Astrocyte of the hippocampus (primary cell): ENCODE results near the gene MYO1D.

Experiments
- DNase-seq: peaks from one replicate; pipeline ENCODE4 v3.0.0; 2011; ENCODE audit warnings: low read depth, low spot score

MYO1D gene

DNA sequence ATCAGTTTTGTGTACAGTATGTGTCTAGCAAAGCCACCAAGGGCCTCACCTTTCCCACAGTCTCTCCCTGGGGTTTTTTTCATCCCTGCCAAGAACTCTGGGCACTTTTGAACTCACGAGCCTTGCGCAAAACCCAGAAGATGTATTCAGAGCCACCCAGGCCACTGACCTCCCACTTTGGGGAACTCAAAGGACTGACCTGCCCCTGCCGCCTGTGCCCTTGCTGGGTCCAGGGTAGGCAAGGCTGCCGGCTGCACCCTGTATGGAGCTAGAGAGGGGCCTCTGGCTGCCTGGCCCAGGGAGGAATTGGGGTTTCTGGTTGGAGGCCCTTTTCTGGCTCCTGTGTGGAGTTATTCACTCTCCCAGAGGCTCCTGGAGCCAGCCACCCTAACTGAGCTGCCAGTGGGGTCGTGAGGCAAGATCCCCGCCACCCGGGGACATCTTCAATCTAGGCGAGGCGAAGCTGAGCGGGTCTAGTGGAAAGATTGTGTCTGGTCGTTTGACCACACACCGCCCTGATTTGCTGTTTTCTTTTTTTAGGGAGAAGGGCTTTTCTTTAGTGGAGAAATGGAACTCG lies 388.2 kb downstream of the MYO1D start:
- no peak for DNase-seq

DNA sequence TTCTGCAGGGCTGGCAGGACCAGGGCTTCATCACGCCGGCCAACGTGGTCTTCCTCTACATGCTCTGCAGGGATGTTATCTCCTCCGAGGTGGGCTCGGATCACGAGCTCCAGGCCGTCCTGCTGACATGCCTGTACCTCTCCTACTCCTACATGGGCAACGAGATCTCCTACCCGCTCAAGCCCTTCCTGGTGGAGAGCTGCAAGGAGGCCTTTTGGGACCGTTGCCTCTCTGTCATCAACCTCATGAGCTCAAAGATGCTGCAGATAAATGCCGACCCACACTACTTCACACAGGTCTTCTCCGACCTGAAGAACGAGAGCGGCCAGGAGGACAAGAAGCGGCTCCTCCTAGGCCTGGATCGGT lies 388.8 kb downstream of the MYO1D start:
- no peak for DNase-seq

DNA sequence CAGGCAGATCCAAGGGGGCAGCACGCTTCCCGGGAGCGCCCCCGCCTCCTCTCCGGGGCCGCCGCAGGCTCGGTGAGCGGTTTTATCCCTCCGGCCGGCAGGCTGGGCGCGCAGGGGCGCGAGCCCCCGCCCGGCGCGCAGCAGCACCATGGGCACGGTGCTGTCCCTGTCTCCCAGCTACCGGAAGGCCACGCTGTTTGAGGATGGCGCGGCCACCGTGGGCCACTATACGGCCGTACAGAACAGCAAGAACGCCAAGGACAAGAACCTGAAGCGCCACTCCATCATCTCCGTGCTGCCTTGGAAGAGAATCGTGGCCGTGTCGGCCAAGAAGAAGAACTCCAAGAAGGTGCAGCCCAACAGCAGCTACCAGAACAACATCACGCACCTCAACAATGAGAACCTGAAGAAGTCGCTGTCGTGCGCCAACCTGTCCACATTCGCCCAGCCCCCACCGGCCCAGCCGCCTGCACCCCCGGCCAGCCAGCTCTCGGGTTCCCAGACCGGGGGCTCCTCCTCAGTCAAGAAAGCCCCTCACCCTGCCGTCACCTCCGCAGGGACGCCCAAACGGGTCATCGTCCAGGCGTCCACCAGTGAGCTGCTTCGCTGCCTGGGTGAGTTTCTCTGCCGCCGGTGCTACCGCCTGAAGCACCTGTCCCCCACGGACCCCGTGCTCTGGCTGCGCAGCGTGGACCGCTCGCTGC lies 389.3 kb downstream of the MYO1D start:
- peak; percentile 52 for DNase-seq

DNA sequence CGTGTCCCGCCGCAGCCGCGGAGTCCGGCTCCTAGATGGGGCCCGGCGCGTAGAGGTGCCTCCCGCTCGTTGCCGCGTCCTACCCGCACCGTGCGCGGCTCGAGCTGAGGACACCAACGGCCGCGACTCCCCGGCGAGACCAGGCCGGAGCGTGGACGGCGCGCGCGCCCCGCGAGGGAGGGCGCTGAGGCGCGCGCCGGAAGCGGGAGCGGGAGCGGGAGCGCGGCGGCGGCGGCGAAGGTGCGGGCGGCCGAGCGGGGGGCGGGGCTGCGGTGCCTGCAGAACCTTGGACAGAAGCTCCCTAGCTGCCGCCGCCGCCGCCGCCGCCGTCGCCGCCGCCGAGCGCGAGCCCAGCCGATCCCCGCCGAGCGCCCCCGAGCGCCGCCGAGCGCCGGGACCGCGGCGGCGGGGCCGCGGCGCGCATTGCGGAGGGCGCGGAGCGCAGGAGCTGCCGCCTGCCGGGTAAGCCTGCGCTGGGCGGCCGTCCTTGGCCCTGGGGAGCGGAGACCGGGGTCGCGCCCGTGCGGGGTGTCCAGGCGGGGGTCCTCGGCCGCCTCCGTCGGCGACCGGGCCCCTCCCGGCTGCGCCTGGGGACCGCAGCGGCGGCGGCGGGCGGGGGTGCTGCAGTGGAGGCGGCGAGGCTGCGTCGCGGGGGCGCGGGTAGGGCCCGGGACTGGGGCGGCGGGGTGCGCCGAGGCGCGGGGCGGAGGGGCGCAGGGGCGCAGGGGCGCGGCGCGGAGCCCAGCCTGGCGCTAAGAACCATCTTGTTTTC lies 390.0 kb downstream of the MYO1D start, which contains the start of gene CDK5R1:
Gene CDK5R1, plus strand, starts transcription at position 293 of the 772 bp plus-strand sequence. CDS start 628 bp downstream, outside the sequence.
- DNase-seq: peak; percentile 93

DNA sequence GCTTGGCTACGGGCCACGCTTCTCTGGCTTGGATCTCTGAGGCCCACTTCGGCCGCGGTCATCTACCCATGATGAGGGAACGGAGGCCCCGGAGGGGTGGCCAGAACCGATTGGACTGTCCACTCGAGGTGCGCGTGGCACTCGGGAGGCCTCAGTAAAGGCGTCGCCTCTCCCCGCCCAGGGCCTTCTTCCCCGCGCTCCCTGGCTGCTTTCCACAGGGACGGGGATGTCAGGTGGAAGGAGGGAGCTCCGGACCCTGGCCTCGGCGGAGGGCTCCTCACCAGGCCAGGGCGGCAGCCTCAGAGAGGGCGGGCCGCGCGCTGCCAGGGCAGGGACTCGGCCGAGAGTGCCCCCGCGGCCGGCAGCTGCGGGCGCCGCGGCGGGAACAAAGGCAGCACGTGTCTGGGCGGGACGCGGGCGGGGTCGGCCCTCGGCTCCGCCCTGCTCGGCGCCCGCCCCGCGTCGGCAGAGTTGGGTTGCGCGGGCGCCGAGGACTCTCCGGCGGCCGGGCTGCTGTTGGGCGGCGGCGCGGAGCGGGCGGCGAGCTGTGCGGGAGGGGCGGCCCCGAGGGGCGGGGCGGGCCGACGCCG lies 390.7 kb downstream of the MYO1D start:
- DNase-seq: peak; percentile 89

DNA sequence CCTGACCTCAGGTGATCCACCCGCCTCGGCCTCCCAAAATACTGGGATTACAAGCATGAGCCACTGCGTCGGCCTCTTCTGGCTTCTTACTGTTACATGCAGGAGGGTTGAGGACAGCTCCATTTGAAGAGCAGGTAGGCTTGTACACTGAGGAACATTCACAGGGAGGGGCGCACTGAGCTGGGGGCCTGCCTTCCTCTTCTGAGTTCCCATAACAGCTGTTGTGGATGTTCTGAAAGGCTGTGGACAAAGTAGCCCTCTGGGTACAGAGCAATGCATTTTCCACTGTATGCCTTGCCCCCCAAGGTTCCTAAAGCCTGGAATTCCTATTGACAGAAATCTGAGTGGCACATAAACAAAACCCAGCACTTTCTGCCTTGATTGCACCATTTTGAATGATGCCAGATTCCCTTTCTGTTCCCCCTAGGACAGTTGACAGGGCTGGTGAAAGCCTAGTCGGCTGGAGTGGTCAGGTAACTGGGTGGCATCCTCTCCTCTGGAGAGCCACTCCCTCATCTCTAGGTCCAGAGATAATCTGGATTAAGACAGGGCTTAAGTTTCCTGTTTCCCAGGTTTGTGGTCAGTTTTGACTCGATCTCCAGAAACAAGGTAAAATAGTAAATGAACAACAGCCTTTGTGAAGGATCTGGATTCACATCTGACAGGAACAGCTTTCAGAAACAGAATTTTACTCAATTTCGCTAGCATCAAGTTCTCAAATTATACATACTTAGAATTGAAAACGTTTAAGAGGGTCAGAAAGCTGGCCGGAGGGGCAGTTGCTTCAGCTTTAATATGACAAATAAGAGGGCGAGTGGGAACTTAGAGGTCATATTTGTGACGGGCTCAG lies 391.4 kb downstream of the MYO1D start:
- no peak for DNase-seq

DNA sequence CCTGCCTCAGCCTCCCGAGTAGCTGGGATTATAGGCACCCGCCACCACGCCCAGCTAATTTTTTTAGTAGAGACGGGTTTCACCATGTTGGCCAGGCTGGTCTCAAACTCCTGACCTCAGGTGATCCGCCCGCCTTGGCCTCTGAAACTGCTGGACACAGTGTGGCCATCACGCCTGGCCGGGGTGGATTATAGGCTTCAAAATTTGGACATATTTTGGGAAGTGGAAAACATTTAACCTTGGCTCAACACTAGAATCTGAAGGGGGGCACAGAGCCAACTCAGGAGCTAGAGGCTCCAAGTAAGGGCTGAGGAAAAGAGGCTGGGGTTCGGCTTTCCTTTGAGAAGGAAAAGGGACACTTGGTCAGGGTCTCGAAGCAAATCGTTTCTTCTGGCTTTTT lies 392.3 kb downstream of the MYO1D start:
- no peak for DNase-seq

DNA sequence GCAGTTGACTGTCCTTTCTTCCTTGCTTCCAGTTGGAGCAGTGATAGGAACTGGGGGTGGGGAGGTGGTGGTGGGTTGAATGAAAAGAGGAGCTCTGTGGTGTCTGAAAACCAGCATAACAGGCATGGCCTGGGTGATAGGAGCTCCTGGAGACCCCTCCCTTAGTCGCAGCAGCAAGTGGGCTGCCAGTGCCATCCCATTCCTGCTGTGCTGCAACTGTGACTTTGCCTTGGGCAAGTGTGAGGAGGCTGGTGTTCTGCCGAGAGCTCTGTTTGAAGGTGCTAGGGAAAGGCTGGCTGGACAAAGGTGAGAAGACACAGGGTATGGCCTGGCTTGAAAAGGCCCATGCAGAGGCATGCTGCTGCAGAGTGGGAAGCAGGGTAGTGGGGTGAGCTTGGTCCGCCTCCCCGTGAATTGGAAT lies 392.9 kb downstream of the MYO1D start:
- DNase-seq: no peak

DNA sequence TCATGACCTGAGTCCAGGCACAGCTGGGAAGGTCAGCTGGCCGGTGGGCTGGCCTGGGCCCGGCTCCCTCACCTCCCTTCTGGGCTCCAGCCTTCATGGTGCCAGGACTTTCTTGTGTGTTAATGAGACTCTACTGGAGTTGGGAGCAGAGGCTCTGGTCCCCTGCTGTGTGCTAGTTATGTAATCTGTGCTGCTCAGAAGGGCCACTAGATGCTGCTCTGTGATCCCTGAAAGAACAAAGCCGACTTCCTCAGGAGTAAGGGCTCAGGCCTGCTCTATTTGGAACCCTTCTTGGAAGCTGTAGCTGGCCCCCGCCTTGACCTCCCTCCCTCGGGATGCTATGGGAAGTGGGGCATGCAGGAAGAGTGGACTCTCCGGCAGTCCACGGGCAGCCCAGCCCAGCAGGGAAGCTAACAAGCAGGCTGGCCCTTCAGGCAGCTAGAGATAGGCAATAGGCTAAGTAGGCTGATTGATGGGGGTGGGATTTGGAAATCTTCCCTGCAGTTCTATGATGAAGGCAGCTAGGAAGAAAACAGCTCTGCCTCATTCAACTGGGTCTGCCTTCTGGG lies 393.4 kb downstream of the MYO1D start:
- peak; percentile 86 for DNase-seq

DNA sequence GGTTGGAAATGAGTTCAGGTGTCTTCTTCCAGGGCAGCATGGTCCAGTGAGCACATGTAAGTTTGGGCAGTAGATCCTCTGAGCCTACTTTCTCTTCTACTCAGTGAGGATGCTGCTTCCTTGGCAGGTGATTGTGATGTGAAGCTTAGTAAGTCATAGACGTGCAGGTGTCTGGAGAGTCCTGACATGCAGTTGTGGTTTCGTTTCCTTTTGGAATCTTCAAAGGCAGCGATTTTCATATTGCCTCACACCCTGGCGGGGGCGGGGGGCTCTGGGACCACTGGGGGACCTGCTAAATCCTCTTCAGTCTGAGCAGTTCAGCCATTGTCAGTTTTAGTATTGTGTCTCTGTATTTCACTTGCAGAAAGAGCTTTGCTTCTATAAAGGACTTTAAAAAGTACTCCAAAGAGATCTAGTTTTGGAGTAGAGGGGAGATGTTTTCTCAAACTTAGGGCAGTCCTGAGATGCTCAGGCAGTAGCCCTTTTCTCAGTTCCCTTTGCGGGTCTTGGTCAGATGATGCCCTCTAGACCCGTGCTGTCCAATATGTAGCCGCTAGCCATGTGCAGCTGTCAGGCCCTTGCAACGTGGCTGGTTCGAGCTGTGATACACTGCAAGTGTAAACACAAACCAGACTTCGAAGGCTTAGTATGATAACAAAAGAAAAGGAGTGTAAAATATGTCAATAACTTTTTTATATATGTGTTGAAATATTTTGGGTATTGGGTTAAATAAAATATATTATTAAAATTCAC lies 394.2 kb downstream of the MYO1D start:
- DNase-seq: no peak

DNA sequence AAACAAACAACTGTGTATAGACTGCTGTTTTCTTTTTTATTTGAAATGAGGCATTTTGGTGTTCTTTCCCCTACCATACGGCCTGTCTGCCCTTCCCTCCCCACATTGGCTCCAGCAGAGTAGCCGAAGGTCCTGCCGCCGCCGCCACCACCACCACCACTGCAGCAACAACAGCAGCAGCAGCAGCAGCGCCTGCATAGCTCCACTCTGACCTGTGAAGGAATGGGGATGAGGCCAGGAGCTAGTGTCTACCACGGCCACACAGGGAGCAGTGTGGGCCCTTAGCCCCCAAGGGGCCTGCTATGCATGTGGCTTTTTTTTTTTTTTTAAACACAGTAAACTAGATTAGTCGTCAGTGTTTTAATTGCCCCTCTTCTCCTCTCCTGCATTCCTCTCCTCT lies 395.7 kb downstream of the MYO1D start:
- DNase-seq: no peak

DNA sequence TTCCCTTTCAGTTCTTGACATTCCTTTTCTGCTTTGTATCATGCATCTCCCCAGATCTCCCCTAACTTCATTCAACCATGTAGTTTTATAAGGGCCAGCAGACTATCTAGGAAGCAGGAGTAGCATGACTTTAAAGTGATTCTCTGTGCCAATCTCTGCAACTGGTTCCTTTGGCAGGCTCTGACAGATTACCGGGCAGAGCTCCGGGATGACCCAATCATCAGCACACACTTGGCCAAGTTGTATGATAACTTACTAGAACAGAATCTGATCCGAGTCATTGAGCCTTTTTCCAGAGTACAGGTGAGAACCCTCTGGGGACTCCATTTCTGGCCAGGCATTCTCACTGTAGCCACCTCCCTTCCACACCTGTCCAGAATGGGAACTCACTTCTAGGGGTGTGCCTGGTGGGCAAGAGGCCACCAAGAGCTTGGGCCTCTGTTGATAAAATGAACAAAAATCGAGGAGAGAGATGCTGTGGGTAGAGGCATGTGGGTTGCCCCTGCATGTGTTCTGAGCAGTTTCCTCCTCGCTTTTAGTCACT lies 397.8 kb downstream of the MYO1D start:
- DNase-seq: no peak

DNA sequence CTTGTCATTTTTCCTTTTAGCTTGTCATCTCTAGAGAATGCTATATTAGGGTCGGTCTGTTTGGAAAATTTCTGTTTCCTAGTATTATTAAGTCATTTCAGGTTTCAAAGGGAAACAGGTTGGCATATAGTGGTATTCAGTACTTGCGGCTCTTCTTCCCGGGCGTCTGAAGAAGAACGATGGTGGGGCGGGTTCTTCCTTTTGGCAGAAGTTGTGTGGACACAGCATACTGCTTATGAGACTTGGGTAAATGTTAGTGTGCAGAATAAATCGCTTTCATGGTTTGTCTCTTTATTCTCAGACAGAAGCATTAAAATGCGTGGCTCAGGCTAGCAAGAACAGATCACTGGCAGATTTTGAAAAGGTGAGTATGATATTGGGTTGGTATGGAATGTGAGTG lies 399.7 kb downstream of the MYO1D start:
- DNase-seq: no peak

DNA sequence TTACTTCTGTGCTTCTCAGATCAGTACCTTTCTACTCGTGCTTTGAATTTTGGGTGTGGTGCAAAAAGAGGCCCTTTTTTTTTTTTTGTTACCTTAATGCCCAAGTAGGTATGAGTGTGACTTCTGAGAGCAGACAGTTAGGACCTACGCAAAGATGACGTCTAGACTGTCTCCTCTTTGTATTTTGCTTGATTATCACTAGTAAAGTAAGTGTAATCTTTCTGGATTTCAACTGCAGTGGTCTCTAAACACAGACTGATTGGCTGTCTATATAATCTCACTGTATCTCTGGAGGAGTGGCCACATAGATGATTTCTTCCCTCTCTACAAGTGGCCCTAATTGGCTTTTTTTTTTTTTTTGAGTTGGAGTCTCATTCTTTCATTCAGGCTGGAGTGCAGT lies 401.7 kb downstream of the MYO1D start:
- DNase-seq: no peak

DNA sequence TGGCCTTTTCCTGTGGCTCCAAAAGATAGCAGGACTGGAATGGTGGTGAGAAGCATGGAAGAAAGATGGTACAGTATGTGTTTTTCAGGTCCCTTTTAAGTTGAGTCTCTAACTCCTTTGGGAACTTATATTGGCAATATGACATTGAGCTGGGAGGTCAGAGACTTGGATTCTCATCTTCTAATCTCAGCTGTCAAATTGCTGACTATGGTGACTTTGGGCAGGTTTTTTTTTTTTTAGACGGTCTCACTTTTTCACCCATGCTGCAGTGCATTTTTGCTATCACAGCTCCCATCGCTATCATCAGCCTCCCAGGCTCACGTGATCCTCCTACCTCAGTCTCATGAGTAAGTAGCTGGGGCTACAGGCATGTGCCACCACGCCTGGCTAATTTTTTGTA lies 405.3 kb downstream of the MYO1D start:
- DNase-seq: no peak

DNA sequence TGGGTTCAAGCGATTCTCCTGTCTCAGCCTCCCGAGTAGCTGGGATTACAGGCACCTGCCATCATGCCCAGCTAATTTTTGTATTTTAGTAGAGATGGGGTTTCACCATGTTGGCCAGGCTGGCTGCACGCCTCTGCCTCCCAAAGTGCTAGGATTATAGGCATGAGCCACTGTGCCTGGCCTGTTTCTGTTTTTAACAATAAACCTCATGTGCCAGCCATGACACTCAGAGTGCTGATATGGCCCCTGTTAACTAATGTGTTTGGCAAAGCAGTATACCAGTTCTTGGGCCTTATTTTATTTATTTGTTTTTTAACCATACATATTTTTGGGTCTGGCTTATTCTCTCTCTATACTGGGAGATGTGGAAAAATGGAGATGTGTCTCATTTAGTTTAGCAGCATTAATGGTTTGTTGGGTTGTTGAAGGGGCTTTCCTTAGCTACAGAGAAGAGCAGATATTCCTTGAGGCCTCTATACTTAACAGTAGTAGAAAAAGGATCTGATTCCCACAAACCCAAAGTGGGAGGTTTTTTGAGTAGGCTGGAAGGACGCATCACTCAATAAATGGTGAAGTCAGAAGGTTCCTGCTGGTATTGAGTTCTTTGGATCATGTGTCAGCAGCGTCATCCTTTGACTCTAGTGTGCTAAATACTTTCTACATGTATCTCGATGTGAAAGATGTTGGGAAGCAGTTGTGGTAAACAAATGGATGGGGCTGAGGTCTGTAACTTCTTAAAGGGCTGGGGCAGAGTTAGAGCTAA lies 406.3 kb downstream of the MYO1D start:
- DNase-seq: no peak

DNA sequence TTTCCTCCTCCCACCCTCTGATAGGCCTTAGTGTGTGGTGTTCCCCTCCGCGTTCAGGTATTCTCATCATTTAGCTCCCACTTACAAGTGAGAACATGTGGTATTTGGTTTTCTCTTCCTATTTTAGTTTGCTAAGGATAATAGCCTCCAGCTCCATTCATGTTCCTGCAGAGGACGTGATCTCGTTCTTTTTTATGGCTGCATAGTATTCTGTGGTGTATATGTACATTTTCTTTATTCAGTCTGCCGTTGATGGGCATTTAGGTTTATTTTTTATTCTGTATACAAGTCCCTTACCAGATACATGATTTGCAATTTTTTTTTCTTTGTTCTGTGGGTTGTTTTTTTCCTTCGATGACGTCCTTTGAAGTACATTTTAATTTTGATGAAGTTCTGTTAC lies 409.0 kb downstream of the MYO1D start:
- no peak for DNase-seq

DNA sequence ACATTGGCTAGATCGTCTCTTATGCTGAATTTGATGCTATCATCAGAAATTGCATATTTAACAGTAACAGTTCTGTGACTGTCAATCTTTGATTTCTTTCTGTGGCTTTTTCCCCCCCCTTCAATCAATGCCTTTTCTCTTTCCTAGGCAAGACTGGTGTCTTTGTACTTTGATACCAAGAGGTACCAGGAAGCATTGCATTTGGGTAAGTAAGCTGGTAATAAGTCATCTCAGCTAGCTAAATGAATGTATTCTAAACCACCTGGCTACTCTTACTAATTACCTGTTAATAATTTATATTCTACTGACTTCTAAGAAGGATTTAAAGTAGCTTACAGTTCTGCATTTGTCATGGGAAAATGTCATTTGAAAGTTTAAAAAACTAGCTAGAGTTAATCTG lies 412.6 kb downstream of the MYO1D start:
- DNase-seq: no peak

DNA sequence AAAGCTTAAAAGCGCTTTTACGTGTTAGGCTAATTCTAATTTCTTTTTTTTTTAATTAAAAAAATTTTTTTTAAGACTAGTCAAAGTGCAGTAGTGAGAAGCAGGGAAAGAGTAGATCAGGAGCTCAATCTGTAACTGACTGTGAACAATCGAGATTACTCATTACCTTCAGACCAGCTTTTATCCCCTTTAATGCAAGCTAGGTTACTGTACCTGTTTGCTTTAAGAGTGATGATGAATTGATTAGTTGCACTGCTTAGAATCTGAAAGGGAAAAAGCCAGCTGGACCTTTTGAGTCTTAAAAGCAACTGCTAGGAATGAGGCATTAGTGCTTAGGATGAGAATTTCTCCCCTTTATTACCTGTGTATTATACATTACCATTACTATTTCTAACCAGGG lies 413.6 kb downstream of the MYO1D start:
- DNase-seq: no peak
